HepG2 (cell line): ENCODE results near the gene FAS. TPM values are rescaled to one million over a fixed set of nuclear protein-coding genes. Genes with fewer than 3 reads are reported as not detected.

Experiments
- ATAC-seq: fragments of 200-7000 bp; cut with Tn5 transposase; 3 replicates; pipeline ENCODE4 v1.9.1; 2020; ENCODE audit warnings: mild to moderate bottlenecking, moderate library complexity
- BruUV-seq: library from RNA; stranded (reverse); fragments of 400-500 nt; replicated peaks from 2 replicates; lab custom pipeline; 2021; lab: Mats Ljungman, UMichigan
- CTCF ChIA-PET: fragments of 300-600 bp; formaldehyde crosslinking; extraction: SDS; loops from one replicate; lab custom pipeline; 2021; ENCODE audit warnings: low total read pairs, inconsistent platforms, low intra/inter-chr PET ratio; lab: Yijun Ruan, JAX
- POLR2A ChIA-PET: fragments of 350-600 bp; sonication (Branson Sonifier 250); formaldehyde crosslinking; loops from one replicate; lab custom pipeline; 2020; ENCODE audit warnings: antibody characterized with exemption, inconsistent platforms; lab: Yijun Ruan, JAX
- DNase-seq: peaks from one replicate; pipeline ENCODE4 v3.0.0-alpha.2; 2015; ENCODE audit warnings: low spot score
- FAIRE-seq: peaks from 3 replicates; lab custom pipeline; 2011; peaks lifted over from hg19 to GRCh38; lab: Jason Lieb, UNC
- H2AFZ ChIP-seq: one replicate; pipeline ENCODE4 v1.6.1; 2011; ENCODE audit warnings: low read length, inconsistent platforms
- H3K27ac ChIP-seq: fragments of 300-600 bp; 3 replicates; pipeline ENCODE4 v1.8.0; 2011; ENCODE audit warnings: mixed run types, mild to moderate bottlenecking, mixed read lengths, low read length, inconsistent platforms; ENCODE audit not compliant: insufficient read depth; ENCODE audit errors: extremely low read length
- H3K27me3 ChIP-seq, 2 experiments: fragments of 200-600 bp in 1 of 2; 2 replicates in 1 of 2; 3 replicates in 1 of 2; pipeline versions ENCODE4 v1.6.0 to v1.8.0; 2011; ENCODE audit warnings: low read length in 2 of 2, mild to moderate bottlenecking in 2 of 2, moderate library complexity in 2 of 2, inconsistent platforms in 1 of 2; ENCODE audit not compliant: insufficient read depth in 2 of 2, control insufficient read depth in 1 of 2
- H3K36me3 ChIP-seq, 2 experiments: fragments of 200-600 bp in 1 of 2; replicated peaks in 1 of 2; 2 replicates in 1 of 2; 3 replicates in 1 of 2; pipeline versions ENCODE4 v1.5.1 to v1.8.0; 2011; ENCODE audit warnings: low read length in 2 of 2, inconsistent platforms in 1 of 2; ENCODE audit not compliant: insufficient read depth in 2 of 2, control insufficient read depth in 1 of 2
- H3K4me1 ChIP-seq: 2 replicates; pipeline ENCODE4 v1.5.1; 2012; ENCODE audit warnings: low read length, inconsistent platforms; ENCODE audit not compliant: insufficient read depth
- H3K4me2 ChIP-seq: 2 replicates; pipeline ENCODE4 v1.6.0; 2011; ENCODE audit warnings: low read depth, low read length, inconsistent platforms
- H3K4me3 ChIP-seq, 3 experiments: fragments of 200-600 bp in 1 of 3; sonication (generic), shearing (Covaris generic) in 1 of 3; replicated peaks in 1 of 3; 2 replicates each; pipeline ENCODE4 v1.5.1; 2011 to 2016; ENCODE audit warnings: low read length in 3 of 3, inconsistent platforms in 2 of 3, low read depth in 2 of 3, mild to moderate bottlenecking in 2 of 3, control low read depth in 1 of 3, mixed read lengths in 1 of 3; ENCODE audit not compliant: insufficient read depth in 1 of 3
- H3K79me2 ChIP-seq: one replicate; pipeline ENCODE4 v1.6.1; 2011; ENCODE audit warnings: low read length, inconsistent platforms; ENCODE audit not compliant: insufficient read depth
- H3K9ac ChIP-seq: 2 replicates; pipeline ENCODE4 v1.6.0; 2011; ENCODE audit warnings: mild to moderate bottlenecking, low read depth, low read length, inconsistent platforms; ENCODE audit not compliant: insufficient read depth
- H3K9me3 ChIP-seq: 2 replicates; pipeline ENCODE4 v1.5.1; 2012; ENCODE audit warnings: mild to moderate bottlenecking, low read length
- H4K20me1 ChIP-seq: 2 replicates; pipeline ENCODE4 v1.6.0; 2011; ENCODE audit warnings: inconsistent platforms, mild to moderate bottlenecking, low read length, moderate library complexity; ENCODE audit not compliant: insufficient read depth
- DMTF1 ChIP-seq: sonication (generic); formaldehyde crosslinking; IDR thresholded peaks from 2 replicates; pipeline ENCODE4 v1.4.0; 2020; ENCODE audit warnings: mild to moderate bottlenecking, missing genetic modification reagents
- EZH2 ChIP-seq: conservative IDR thresholded peaks from 2 replicates; pipeline ENCODE4 v1.6.1; 2012; ENCODE audit warnings: mild to moderate bottlenecking, low read depth, low read length, moderate library complexity
- KAT8 ChIP-seq: IDR thresholded peaks from 2 replicates; pipeline ENCODE4 v1.6.1; 2016; ENCODE audit warnings: missing genetic modification reagents, missing compliant biosample characterization
- NPAS2 ChIP-seq: sonication (generic); formaldehyde crosslinking; IDR thresholded peaks from 2 replicates; pipeline ENCODE4 v1.8.0; 2022; ENCODE audit warnings: mild to moderate bottlenecking, missing genetic modification reagents, borderline replicate concordance
- XRCC5 ChIP-seq: fragments of 200-400 bp; formaldehyde crosslinking; optimal IDR thresholded peaks from 2 replicates; pipeline ENCODE3; 2017; ENCODE audit warnings: mild to moderate bottlenecking, low read length
- ZBTB10 ChIP-seq: sonication (generic); formaldehyde crosslinking; IDR thresholded peaks from 2 replicates; pipeline ENCODE4 v1.4.0; 2020; ENCODE audit warnings: missing genetic modification reagents, borderline replicate concordance
- ZC3H4 ChIP-seq: sonication (generic); formaldehyde crosslinking; IDR thresholded peaks from 2 replicates; pipeline ENCODE4 v1.4.0; 2020; ENCODE audit warnings: missing genetic modification reagents, borderline replicate concordance
- ZNF292 ChIP-seq: sonication (generic); formaldehyde crosslinking; IDR thresholded peaks from 2 replicates; pipeline ENCODE4 v1.8.1; 2022; ENCODE audit warnings: mild to moderate bottlenecking, low read depth, missing genetic modification reagents, borderline replicate concordance
- ZNF407 ChIP-seq: sonication (generic); formaldehyde crosslinking; IDR thresholded peaks from one replicate; pipeline ENCODE4 v1.5.1; 2020; ENCODE audit warnings: mild to moderate bottlenecking, missing genetic modification reagents; ENCODE audit errors: not compliant biosample characterization
- WGBS: methylation state at CpG from one replicate; pipeline ENCODE4 v1.1.6; 2017; ENCODE audit warnings: low lambda C conversion rate; 5-methylcytosine and 5-hydroxymethylcytosine counted together
- in situ Hi-C: cut with HindIII; loops from 2 replicates; pipeline ENCODE4 v1.10.0; 2017; ENCODE audit warnings: low pct_unique_long_range_greater_than_20kb; ENCODE audit not compliant: extremely low pct_ligation_motif_present
- intact Hi-C: fragments of 100-400 bp; cut with micrococcal nuclease; formaldehyde crosslinking; loops from one replicate; pipeline ENCODE4 v1.10.0; 2022; ENCODE audit not compliant: unreplicated experiment
- polyA plus RNA-seq, 8 experiments: library from polyadenylated mRNA; depleted of rRNA in 3 of 8; stranded (reverse) in 7 of 8; unstranded in 1 of 8; fragments of >200 nt; fragmentation: Illumina TruSeq in 4 of 8; extraction: Trizol in 4 of 8; gene quantifications; 2 replicates each; pipeline versions ENCODE4 v1.2.1 to v1.2.3, GENCODE V29; 2011 to 2016; ENCODE audit warnings: low read depth in 4 of 8, missing spikeins in 1 of 8, mixed read lengths in 1 of 8; ENCODE audit not compliant: insufficient read depth in 1 of 8
- total RNA-seq, 5 experiments: library from RNA; depleted of rRNA; stranded (reverse); fragments of >200 nt; fragmentation: Illumina TruSeq; extraction: Trizol; gene quantifications; 2 replicates each; pipeline ENCODE4 v1.2.3, GENCODE V29; 2016; ENCODE audit warnings: low read depth in 1 of 5

FAS gene
- total and polyA plus RNA-seq, 2 of the 13 experiments (the other 11 are each of a cell fraction or from before 2014, with no cell fraction given) = 5.9 to 17.9 TPM

- in situ Hi-C loops = no loop called here
- intact Hi-C loops = loop anchor here (1.0 kb wide), 1 partner anchor 32 kb away; no protein-coding TSS in a partner anchor
- Histone ChIP-seq H3K4me2 (no peak overlapping the region), H3K79me2 (no peaks in the 10 kb centered on the region), H3K27me3 (no peaks in the 10 kb centered on the region; a peak in 1 of 5 replicates), H3K9ac (no peak overlapping the region), H3K4me1 (no peaks in the 10 kb centered on the region), H3K36me3 (no peaks in the 10 kb centered on the region), H2AFZ (no peak overlapping the region), H3K9me3 (no peaks in the 10 kb centered on the region), H3K4me3 (no peak overlapping the region), H3K27ac (no peak overlapping the region), H4K20me1 (no peaks in the 10 kb centered on the region)
- BruUV-seq = no TSS peak
- ChIA-PET POLR2A (no interaction called here), CTCF (no interaction called here)
- 2% methylated on average over 2 of the region's 2 CpGs for WGBS
- DNase-seq (no peak), FAIRE-seq (no peak), ATAC-seq (no peak)
- TF ChIP-seq NPAS2 (CRISPR knock-in tag) (no peak), KAT8 (CRISPR knock-in tag) (no peak), ZC3H4 (no peak), XRCC5 (no peak), ZNF407 (no peak), ZBTB10 (CRISPR knock-in tag) (no peak), EZH2 (no peak), DMTF1 (CRISPR knock-in tag) (no peak), ZNF292 (CRISPR knock-in tag) (no peak)
Measured at GRCh38 chr10:89063465-89063864, 72.9 kb downstream of the FAS start.
